IMR-90 (cell line): ENCODE data around the gene CBR4. TPM values are rescaled to one million over a fixed set of nuclear protein-coding genes. Genes with fewer than 3 reads are reported as not detected.

Experiments
- ATAC-seq: fragments of 200-7000 bp; cut with Tn5 transposase; 2 replicates; pipeline ENCODE4 v1.9.1; 2020; ENCODE audit warnings: low read depth, mild to moderate bottlenecking, moderate library complexity
- BruUV-seq: library from RNA; stranded (reverse); fragments of 400-500 nt; replicated peaks from 2 replicates; lab custom pipeline; 2021; lab: Mats Ljungman, UMichigan
- CTCF ChIA-PET: fragments of 300-600 bp; formaldehyde crosslinking; extraction: SDS; loops from one replicate; lab custom pipeline; 2021; ENCODE audit warnings: antibody characterized with exemption; lab: Yijun Ruan, JAX
- POLR2A ChIA-PET: fragments of 300-600 bp; sonication (Branson Sonifier 250); formaldehyde crosslinking; loops from one replicate; lab custom pipeline; 2022; ENCODE audit warnings: antibody characterized with exemption; ENCODE audit not compliant: unreplicated experiment; lab: Charles Lee
- DNase-seq: peaks from one replicate; pipeline ENCODE4 v3.0.0; 2013
- H2AFZ ChIP-seq: replicated peaks from 2 replicates; pipeline ENCODE3; 2013; ENCODE audit warnings: low read length, mild to moderate bottlenecking; ENCODE audit not compliant: poor library complexity
- H2AK5ac ChIP-seq: 2 replicates; pipeline ENCODE4 v1.6.1; 2013; ENCODE audit warnings: low read depth, low read length, inconsistent platforms
- H2AK9ac ChIP-seq: replicated peaks from 2 replicates; pipeline ENCODE3; 2013; ENCODE audit warnings: mild to moderate bottlenecking, low read depth, low read length, moderate library complexity; ENCODE audit not compliant: poor library complexity
- H2BK120ac ChIP-seq: 2 replicates; pipeline ENCODE4 v1.6.1; 2013; ENCODE audit warnings: low read depth, low read length, inconsistent platforms
- H2BK15ac ChIP-seq: 3 replicates; pipeline ENCODE4 v1.6.1; 2013; ENCODE audit warnings: low read depth, low read length, inconsistent platforms
- H2BK20ac ChIP-seq: 2 replicates; pipeline ENCODE4 v1.6.1; 2013; ENCODE audit warnings: low read depth, mild to moderate bottlenecking, inconsistent platforms, low read length, moderate library complexity
- H2BK5ac ChIP-seq: 2 replicates; pipeline ENCODE4 v1.6.1; 2013; ENCODE audit warnings: mild to moderate bottlenecking, low read depth, low read length, inconsistent platforms; ENCODE audit not compliant: poor library complexity, severe bottlenecking
- H3K14ac ChIP-seq: replicated peaks from 2 replicates; pipeline ENCODE4 v1.6.1; 2013; ENCODE audit warnings: low read depth, low read length, inconsistent platforms
- H3K18ac ChIP-seq: 2 replicates; pipeline ENCODE4 v1.6.1; 2013; ENCODE audit warnings: low read depth, low read length, control low read depth
- H3K23ac ChIP-seq: 2 replicates; pipeline ENCODE4 v1.6.1; 2013; ENCODE audit warnings: low read depth, low read length, inconsistent platforms
- H3K27ac ChIP-seq: 2 replicates; pipeline ENCODE4 v1.5.1; 2013; ENCODE audit warnings: mild to moderate bottlenecking, control low read depth, low read length; ENCODE audit not compliant: insufficient read depth
- H3K27me3 ChIP-seq: 2 replicates; pipeline ENCODE4 v1.6.1; 2013; ENCODE audit warnings: low read length; ENCODE audit not compliant: control insufficient read depth, insufficient read depth
- H3K36me3 ChIP-seq: 2 replicates; pipeline ENCODE4 v1.6.1; 2013; ENCODE audit warnings: low read length, mixed read lengths; ENCODE audit not compliant: control insufficient read depth, insufficient read depth
- H3K4ac ChIP-seq: 2 replicates; pipeline ENCODE4 v1.6.1; 2013; ENCODE audit warnings: low read depth, low read length, inconsistent platforms
- H3K4me1 ChIP-seq: 2 replicates; pipeline ENCODE4 v1.6.1; 2013; ENCODE audit warnings: low read length, mixed read lengths; ENCODE audit not compliant: control insufficient read depth, insufficient read depth
- H3K4me2 ChIP-seq: 2 replicates; pipeline ENCODE4 v1.6.1; 2013; ENCODE audit warnings: low read depth, mild to moderate bottlenecking, control low read depth, low read length, moderate library complexity
- H3K4me3 ChIP-seq: 2 replicates; pipeline ENCODE4 v1.5.1; 2013; ENCODE audit warnings: low read depth, mild to moderate bottlenecking, control low read depth, low read length, moderate library complexity; ENCODE audit not compliant: insufficient read depth
- H3K56ac ChIP-seq: 2 replicates; pipeline ENCODE4 v1.6.1; 2013; ENCODE audit warnings: low read length, inconsistent platforms; ENCODE audit not compliant: insufficient read depth; ENCODE audit errors: extremely low read depth
- H3K79me1 ChIP-seq, 2 experiments: 2 replicates each; pipeline ENCODE4 v1.6.1; 2013; ENCODE audit warnings: low read length in 2 of 2, inconsistent platforms in 1 of 2, low read depth in 1 of 2
- H3K9ac ChIP-seq: 2 replicates; pipeline ENCODE4 v1.6.1; 2013; ENCODE audit warnings: low read depth, low read length, control low read depth
- H3K9me1 ChIP-seq: 2 replicates; pipeline ENCODE4 v1.6.1; 2013; ENCODE audit warnings: low read length, inconsistent platforms; ENCODE audit not compliant: insufficient read depth
- H3K9me3 ChIP-seq: 2 replicates; pipeline ENCODE4 v1.6.1; 2013; ENCODE audit warnings: low read length; ENCODE audit not compliant: control insufficient read depth, insufficient read depth
- H4K20me1 ChIP-seq: 2 replicates; pipeline ENCODE4 v1.6.1; 2013; ENCODE audit warnings: low read length, inconsistent platforms; ENCODE audit not compliant: insufficient read depth
- H4K5ac ChIP-seq: 2 replicates; pipeline ENCODE4 v1.6.1; 2013; ENCODE audit warnings: mild to moderate bottlenecking, low read depth, low read length, control low read depth
- H4K8ac ChIP-seq, 2 experiments: 2 replicates each; pipeline ENCODE4 v1.6.1; 2013; ENCODE audit warnings: low read depth in 2 of 2, low read length in 2 of 2, control low read depth in 1 of 2, inconsistent platforms in 1 of 2
- H4K91ac ChIP-seq: 2 replicates; pipeline ENCODE4 v1.6.1; 2013; ENCODE audit warnings: low read depth, low read length, inconsistent platforms; ENCODE audit not compliant: insufficient read depth
- CEBPB ChIP-seq: IDR thresholded peaks from 2 replicates; pipeline ENCODE4 v1.6.1; 2012; ENCODE audit warnings: low read depth, low read length, improper control_type of control experiment
- CHD1 ChIP-seq: IDR thresholded peaks from 2 replicates; pipeline ENCODE4 v1.6.1; 2012; ENCODE audit warnings: low read depth, low read length, improper control_type of control experiment
- CTCF ChIP-seq: conservative IDR thresholded peaks from 2 replicates; pipeline ENCODE4 v1.5.1; 2012; ENCODE audit warnings: mild to moderate bottlenecking, low read depth, low read length, improper control_type of control experiment
- MAFK ChIP-seq: IDR thresholded peaks from 2 replicates; pipeline ENCODE4 v1.6.1; 2012; ENCODE audit warnings: low read depth, low read length, improper control_type of control experiment
- MXI1 ChIP-seq: IDR thresholded peaks from 2 replicates; pipeline ENCODE4 v1.6.1; 2012; ENCODE audit warnings: low read depth, mild to moderate bottlenecking, low read length, moderate library complexity, borderline replicate concordance
- NFE2L2 ChIP-seq: fragments of 150-350 bp; IDR thresholded peaks from 2 replicates; pipeline ENCODE4 v1.6.1; 2016; ENCODE audit warnings: low read depth, mild to moderate bottlenecking, low read length
- RAD21 ChIP-seq: IDR thresholded peaks from 2 replicates; pipeline ENCODE4 v1.6.1; 2012; ENCODE audit warnings: low read length, improper control_type of control experiment
- RCOR1 ChIP-seq: IDR thresholded peaks from 2 replicates; pipeline ENCODE4 v1.6.1; 2012; ENCODE audit warnings: mild to moderate bottlenecking, low read length, improper control_type of control experiment; ENCODE audit not compliant: insufficient replicate concordance
- SMC3 ChIP-seq: fragments of 150-350 bp; IDR thresholded peaks from 2 replicates; pipeline ENCODE4 v1.6.1; 2016; ENCODE audit warnings: low read depth, mild to moderate bottlenecking, antibody characterized with exemption, low read length, moderate library complexity
- WGBS, 2 experiments: methylation state at CpG; one replicate each; pipeline versions ENCODE4 v1.1.5 to v1.1.7; 2013; ENCODE audit warnings: missing lambda C conversion rate in 2 of 2; ENCODE audit not compliant: insufficient read length in 1 of 2; ENCODE audit errors: extremely low coverage in 2 of 2; 5-methylcytosine and 5-hydroxymethylcytosine counted together
- dilution Hi-C: fragments of 300-500 bp; cut with HindIII; formaldehyde crosslinking; loops from one replicate; pipeline ENCODE4 v1.14.3; 2018; ENCODE audit warnings: low sequenced_read_pairs; ENCODE audit not compliant: unreplicated experiment
- in situ Hi-C: fragments of 300-500 bp; cut with MboI; formaldehyde crosslinking; loops from 3 replicates; pipeline ENCODE4 v1.14.3; 2019; ENCODE audit warnings: low sequenced_read_pairs, inconsistent platforms, mixed read lengths
- intact Hi-C: fragments of 100-400 bp; cut with micrococcal nuclease; formaldehyde crosslinking; loops from 2 replicates; pipeline ENCODE4 v1.10.0; 2022
- polyA plus RNA-seq, 3 experiments: library from polyadenylated mRNA; depleted of rRNA; stranded (reverse); fragments of >200 nt; gene quantifications; 2 replicates each; pipeline ENCODE4 v1.2.3, GENCODE V29; 2012; ENCODE audit warnings: low replicate concordance in 1 of 3
- total RNA-seq: library from RNA; depleted of rRNA; stranded (reverse); fragments of >200 nt; gene quantifications from 2 replicates; pipeline ENCODE4 v1.2.3, GENCODE V29; 2012

Gene CBR4
- total and polyA plus RNA-seq, 2 of the 4 experiments (the other 2 are of a cell fraction): 2.7 to 4.5 TPM

- CTCF ChIA-PET: no interaction called here
- WGBS, 2 experiments: no CpG with 5 or more reads among the region's 1 CpG
- in situ Hi-C loops: loop anchor here (10.0 kb wide), 1 partner anchor 491 kb away; no protein-coding TSS in a partner anchor
- Histone ChIP-seq H3K23ac (no peak overlapping the region), H4K91ac (no peak overlapping the region), H2AK5ac (no peak overlapping the region), H3K4me3 (no peak overlapping the region), H3K14ac (no peak overlapping the region), H3K79me1 (peaks cover 2 to 20% of the 10 kb centered on the region in 2 experiments; a peak in 2 of 4 replicates), H4K8ac (no peak overlapping the region), H2BK120ac (no peak overlapping the region), H3K4ac (no peak overlapping the region), H3K4me2 (no peak overlapping the region), H3K9me1 (peaks cover 3% of the 10 kb centered on the region; the same call in 1 of the 2 replicates), H2BK5ac (no peak overlapping the region), H3K36me3 (peaks cover 11% of the 10 kb centered on the region), H3K9me3 (no peaks in the 10 kb centered on the region), H2AFZ (no peak overlapping the region), H2AK9ac (no peak overlapping the region), H4K5ac (no peak overlapping the region), H3K18ac (no peak overlapping the region), H3K9ac (no peak overlapping the region), H3K4me1 (peaks cover 4% of the 10 kb centered on the region), H2BK15ac (no peak overlapping the region), H2BK20ac (no peak overlapping the region), H4K20me1 (no peaks in the 10 kb centered on the region), H3K27ac (no peak overlapping the region), H3K27me3 (no peaks in the 10 kb centered on the region), H3K56ac (no peak overlapping the region)
- dilution Hi-C loops: no loop called here
- DNase-seq (peak; percentile 35), ATAC-seq (no peak)
- intact Hi-C loops: loop anchor here (5.0 kb wide), 2 partner anchors 482 to 823 kb away; no protein-coding TSS in a partner anchor
- TF ChIP-seq MXI1 (no peak), NFE2L2 (no peak), CEBPB (no peak), MAFK (no peak), SMC3 (peak; percentile 45; the same call in 1 of the 2 replicates), RCOR1 (no peak), CTCF (peak; percentile 59), CHD1 (no peak), RAD21 (peak; percentile 67)
- POLR2A ChIA-PET: no interaction called here
- BruUV-seq: no TSS peak
Observed at GRCh38 chr4:169005453-169006099, 4.5 kb downstream of the CBR4 start.
